HepG2 (cell line): ENCODE data around the gene MAN1A2. TPM values are rescaled to one million over a fixed set of nuclear protein-coding genes. Genes with fewer than 3 reads are reported as not detected.

Experiments
- ATAC-seq: fragments of 200-7000 bp; cut with Tn5 transposase; 3 replicates; pipeline ENCODE4 v1.9.1; 2020; ENCODE audit warnings: mild to moderate bottlenecking, moderate library complexity
- BruUV-seq: library from RNA; stranded (reverse); fragments of 400-500 nt; replicated peaks from 2 replicates; lab custom pipeline; 2021; lab: Mats Ljungman, UMichigan
- CTCF ChIA-PET: fragments of 300-600 bp; formaldehyde crosslinking; extraction: SDS; loops from one replicate; lab custom pipeline; 2021; ENCODE audit warnings: low total read pairs, inconsistent platforms, low intra/inter-chr PET ratio; lab: Yijun Ruan, JAX
- POLR2A ChIA-PET: fragments of 350-600 bp; sonication (Branson Sonifier 250); formaldehyde crosslinking; loops from one replicate; lab custom pipeline; 2020; ENCODE audit warnings: antibody characterized with exemption, inconsistent platforms; lab: Yijun Ruan, JAX
- DNase-seq: peaks from one replicate; pipeline ENCODE4 v3.0.0-alpha.2; 2015; ENCODE audit warnings: low spot score
- FAIRE-seq: peaks from 3 replicates; lab custom pipeline; 2011; peaks lifted over from hg19 to GRCh38; lab: Jason Lieb, UNC
- H2AFZ ChIP-seq: one replicate; pipeline ENCODE4 v1.6.1; 2011; ENCODE audit warnings: low read length, inconsistent platforms
- H3K27ac ChIP-seq: fragments of 300-600 bp; 3 replicates; pipeline ENCODE4 v1.8.0; 2011; ENCODE audit warnings: mixed run types, mild to moderate bottlenecking, mixed read lengths, low read length, inconsistent platforms; ENCODE audit not compliant: insufficient read depth; ENCODE audit errors: extremely low read length
- H3K27me3 ChIP-seq, 2 experiments: fragments of 200-600 bp in 1 of 2; 2 replicates in 1 of 2; 3 replicates in 1 of 2; pipeline versions ENCODE4 v1.6.0 to v1.8.0; 2011; ENCODE audit warnings: low read length in 2 of 2, mild to moderate bottlenecking in 2 of 2, moderate library complexity in 2 of 2, inconsistent platforms in 1 of 2; ENCODE audit not compliant: insufficient read depth in 2 of 2, control insufficient read depth in 1 of 2
- H3K36me3 ChIP-seq, 2 experiments: fragments of 200-600 bp in 1 of 2; replicated peaks in 1 of 2; 2 replicates in 1 of 2; 3 replicates in 1 of 2; pipeline versions ENCODE4 v1.5.1 to v1.8.0; 2011; ENCODE audit warnings: low read length in 2 of 2, inconsistent platforms in 1 of 2; ENCODE audit not compliant: insufficient read depth in 2 of 2, control insufficient read depth in 1 of 2
- H3K4me1 ChIP-seq: 2 replicates; pipeline ENCODE4 v1.5.1; 2012; ENCODE audit warnings: low read length, inconsistent platforms; ENCODE audit not compliant: insufficient read depth
- H3K4me2 ChIP-seq: 2 replicates; pipeline ENCODE4 v1.6.0; 2011; ENCODE audit warnings: low read depth, low read length, inconsistent platforms
- H3K4me3 ChIP-seq, 3 experiments: fragments of 200-600 bp in 1 of 3; sonication (generic), shearing (Covaris generic) in 1 of 3; replicated peaks in 1 of 3; 2 replicates each; pipeline ENCODE4 v1.5.1; 2011 to 2016; ENCODE audit warnings: low read length in 3 of 3, inconsistent platforms in 2 of 3, low read depth in 2 of 3, mild to moderate bottlenecking in 2 of 3, control low read depth in 1 of 3, mixed read lengths in 1 of 3; ENCODE audit not compliant: insufficient read depth in 1 of 3
- H3K79me2 ChIP-seq: one replicate; pipeline ENCODE4 v1.6.1; 2011; ENCODE audit warnings: low read length, inconsistent platforms; ENCODE audit not compliant: insufficient read depth
- H3K9ac ChIP-seq: 2 replicates; pipeline ENCODE4 v1.6.0; 2011; ENCODE audit warnings: mild to moderate bottlenecking, low read depth, low read length, inconsistent platforms; ENCODE audit not compliant: insufficient read depth
- H3K9me3 ChIP-seq: 2 replicates; pipeline ENCODE4 v1.5.1; 2012; ENCODE audit warnings: mild to moderate bottlenecking, low read length
- H4K20me1 ChIP-seq: 2 replicates; pipeline ENCODE4 v1.6.0; 2011; ENCODE audit warnings: inconsistent platforms, mild to moderate bottlenecking, low read length, moderate library complexity; ENCODE audit not compliant: insufficient read depth
- AFF4 ChIP-seq: sonication (generic); formaldehyde crosslinking; IDR thresholded peaks from 2 replicates; pipeline ENCODE4 v1.4.0; 2020; ENCODE audit warnings: missing genetic modification reagents
- BRCA1 ChIP-seq: sonication (generic); formaldehyde crosslinking; IDR thresholded peaks from 2 replicates; pipeline ENCODE4 v1.4.0; 2020; ENCODE audit warnings: missing genetic modification reagents
- HNF4G ChIP-seq, 2 experiments: sonication (generic) in 1 of 2; formaldehyde crosslinking in 1 of 2; IDR thresholded peaks; 2 replicates each; pipeline versions ENCODE4 v1.4.0 to v1.6.1; 2011 to 2020; ENCODE audit warnings: borderline replicate concordance in 2 of 2, low read depth in 2 of 2, mild to moderate bottlenecking in 2 of 2, low read length in 1 of 2, missing genetic modification reagents in 1 of 2, moderate library complexity in 1 of 2
- MEIS2 ChIP-seq: sonication (generic); formaldehyde crosslinking; IDR thresholded peaks from 2 replicates; pipeline ENCODE4 v1.9.0; 2021; ENCODE audit warnings: mild to moderate bottlenecking, missing genetic modification reagents
- ONECUT2 ChIP-seq: sonication (generic); formaldehyde crosslinking; IDR thresholded peaks from 2 replicates; pipeline ENCODE4 v1.4.0; 2020; ENCODE audit warnings: missing genetic modification reagents
- RELA ChIP-seq: sonication (generic); formaldehyde crosslinking; IDR thresholded peaks from 2 replicates; pipeline ENCODE4 v1.4.0; 2020; ENCODE audit warnings: missing genetic modification reagents
- SP140L ChIP-seq: sonication (generic); formaldehyde crosslinking; IDR thresholded peaks from 2 replicates; pipeline ENCODE4 v1.4.0; 2020; ENCODE audit warnings: missing genetic modification reagents, borderline replicate concordance
- SPEN ChIP-seq: sonication (generic); formaldehyde crosslinking; IDR thresholded peaks from 2 replicates; pipeline ENCODE4 v1.5.1; 2020; ENCODE audit warnings: low read depth, mild to moderate bottlenecking, missing genetic modification reagents
- TAF1 ChIP-seq: sonication (generic); formaldehyde crosslinking; IDR thresholded peaks from 2 replicates; pipeline ENCODE4 v1.4.0; 2020; ENCODE audit warnings: missing genetic modification reagents
- TBL1XR1 ChIP-seq: fragments of 150-350 bp; IDR thresholded peaks from 2 replicates; pipeline ENCODE4 v1.6.1; 2014; ENCODE audit warnings: borderline replicate concordance, low read length; ENCODE audit not compliant: partially characterized antibody
- ZNF253 ChIP-seq: sonication (generic); formaldehyde crosslinking; IDR thresholded peaks from 2 replicates; pipeline ENCODE4 v1.8.0; 2022; ENCODE audit warnings: mild to moderate bottlenecking, missing genetic modification reagents, borderline replicate concordance
- WGBS: methylation state at CpG from one replicate; pipeline ENCODE4 v1.1.6; 2017; ENCODE audit warnings: low lambda C conversion rate; 5-methylcytosine and 5-hydroxymethylcytosine counted together
- in situ Hi-C: cut with HindIII; loops from 2 replicates; pipeline ENCODE4 v1.10.0; 2017; ENCODE audit warnings: low pct_unique_long_range_greater_than_20kb; ENCODE audit not compliant: extremely low pct_ligation_motif_present
- intact Hi-C: fragments of 100-400 bp; cut with micrococcal nuclease; formaldehyde crosslinking; loops from one replicate; pipeline ENCODE4 v1.10.0; 2022; ENCODE audit not compliant: unreplicated experiment
- polyA plus RNA-seq, 8 experiments: library from polyadenylated mRNA; depleted of rRNA in 3 of 8; stranded (reverse) in 7 of 8; unstranded in 1 of 8; fragments of >200 nt; fragmentation: Illumina TruSeq in 4 of 8; extraction: Trizol in 4 of 8; gene quantifications; 2 replicates each; pipeline versions ENCODE4 v1.2.1 to v1.2.3, GENCODE V29; 2011 to 2016; ENCODE audit warnings: low read depth in 4 of 8, missing spikeins in 1 of 8, mixed read lengths in 1 of 8; ENCODE audit not compliant: insufficient read depth in 1 of 8
- total RNA-seq, 5 experiments: library from RNA; depleted of rRNA; stranded (reverse); fragments of >200 nt; fragmentation: Illumina TruSeq; extraction: Trizol; gene quantifications; 2 replicates each; pipeline ENCODE4 v1.2.3, GENCODE V29; 2016; ENCODE audit warnings: low read depth in 1 of 5
- TF ChIP-seq, protein P1 (sequence below): sonication (generic); formaldehyde crosslinking; IDR thresholded peaks from 2 replicates; pipeline ENCODE4 v1.5.0; 2020; ENCODE audit warnings: missing genetic modification reagents, mild to moderate bottlenecking, borderline replicate concordance
- TF ChIP-seq, protein P2 (sequence below): sonication (generic); formaldehyde crosslinking; IDR thresholded peaks from 2 replicates; pipeline ENCODE4 v1.8.1; 2023; ENCODE audit warnings: mild to moderate bottlenecking, missing genetic modification reagents
- TF ChIP-seq, protein P3 (sequence below): sonication (generic); formaldehyde crosslinking; IDR thresholded peaks from 2 replicates; pipeline ENCODE4 v1.5.0; 2020; ENCODE audit warnings: mild to moderate bottlenecking, missing genetic modification reagents, borderline replicate concordance

Gene MAN1A2
- total and polyA plus RNA-seq, 2 of the 13 experiments (the other 11 are each of a cell fraction or from before 2014, with no cell fraction given): 8.0 to 19.9 TPM

DNA sequence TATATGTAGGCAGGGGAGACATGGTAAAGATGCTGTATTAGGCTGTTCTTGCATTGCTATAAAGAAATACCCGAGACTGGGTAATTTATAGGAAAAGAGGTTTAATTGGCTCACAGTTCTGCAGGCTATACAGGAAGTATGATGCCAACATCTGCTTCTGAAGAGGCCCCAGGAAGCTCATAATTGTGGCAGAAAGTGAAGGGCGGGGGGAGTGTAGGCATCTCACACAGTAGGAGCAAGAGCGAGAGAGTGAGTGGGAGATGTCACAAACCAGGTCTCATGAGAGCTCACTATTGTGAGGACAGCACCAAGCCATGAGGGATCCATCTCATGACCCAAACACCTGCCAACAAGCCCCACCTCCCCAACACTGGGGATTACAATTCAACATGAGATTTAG is 21.1 kb downstream of the MAN1A2 start:
- intact Hi-C loops (no loop called here), in situ Hi-C loops (no loop called here)
- no peak overlapping the region for H3K9ac ChIP-seq
- peaks cover 32% of the 10 kb centered on the region for H3K79me2 ChIP-seq
- no peak for DNase-seq
- H3K36me3 ChIP-seq: no peaks in the 10 kb centered on the region
- 95% methylated on average over 3 of the region's 3 CpGs for whole genome bisulfite sequencing
- no peaks in the 10 kb centered on the region for H3K27me3 ChIP-seq
- CTCF ChIA-PET: no interaction called here
- no peak overlapping the region for H2AFZ ChIP-seq
- H3K9me3 ChIP-seq: no peaks in the 10 kb centered on the region; the same call in 1 of the 2 replicates
- POLR2A ChIA-PET: no interaction called here
- FAIRE-seq: no peak
- BruUV-seq: no TSS peak
- no peak overlapping the region for H3K27ac ChIP-seq
- H4K20me1 ChIP-seq: peaks cover 3% of the 10 kb centered on the region; the same call in 1 of the 2 replicates
- no peaks in the 10 kb centered on the region for H3K4me1 ChIP-seq
- ATAC-seq: no peak
- no peak overlapping the region for H3K4me3 ChIP-seq
- H3K4me2 ChIP-seq: no peak overlapping the region
- TF ChIP-seq AFF4 (CRISPR knock-in tag) (no peak), SP140L (CRISPR knock-in tag) (no peak), TBL1XR1 (no peak), TAF1 (CRISPR knock-in tag) (no peak), SPEN (CRISPR knock-in tag) (no peak), BRCA1 (no peak), ONECUT2 (CRISPR knock-in tag) (no peak), ZNF253 (CRISPR knock-in tag) (no peak), RELA (no peak), HNF4G (IDR thresholded peaks at IDR 0.05; ENCODE audit: borderline replicate concordance, low read depth, low read length) (no peak), HNF4G (CRISPR knock-in tag; IDR thresholded peaks at IDR 0.05; ENCODE audit: borderline replicate concordance, low read depth) (no peak), MEIS2 (no peak)
- TF ChIP-seq, protein P1, sequence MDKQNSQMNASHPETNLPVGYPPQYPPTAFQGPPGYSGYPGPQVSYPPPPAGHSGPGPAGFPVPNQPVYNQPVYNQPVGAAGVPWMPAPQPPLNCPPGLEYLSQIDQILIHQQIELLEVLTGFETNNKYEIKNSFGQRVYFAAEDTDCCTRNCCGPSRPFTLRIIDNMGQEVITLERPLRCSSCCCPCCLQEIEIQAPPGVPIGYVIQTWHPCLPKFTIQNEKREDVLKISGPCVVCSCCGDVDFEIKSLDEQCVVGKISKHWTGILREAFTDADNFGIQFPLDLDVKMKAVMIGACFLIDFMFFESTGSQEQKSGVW: no peak
- TF ChIP-seq, protein P2, sequence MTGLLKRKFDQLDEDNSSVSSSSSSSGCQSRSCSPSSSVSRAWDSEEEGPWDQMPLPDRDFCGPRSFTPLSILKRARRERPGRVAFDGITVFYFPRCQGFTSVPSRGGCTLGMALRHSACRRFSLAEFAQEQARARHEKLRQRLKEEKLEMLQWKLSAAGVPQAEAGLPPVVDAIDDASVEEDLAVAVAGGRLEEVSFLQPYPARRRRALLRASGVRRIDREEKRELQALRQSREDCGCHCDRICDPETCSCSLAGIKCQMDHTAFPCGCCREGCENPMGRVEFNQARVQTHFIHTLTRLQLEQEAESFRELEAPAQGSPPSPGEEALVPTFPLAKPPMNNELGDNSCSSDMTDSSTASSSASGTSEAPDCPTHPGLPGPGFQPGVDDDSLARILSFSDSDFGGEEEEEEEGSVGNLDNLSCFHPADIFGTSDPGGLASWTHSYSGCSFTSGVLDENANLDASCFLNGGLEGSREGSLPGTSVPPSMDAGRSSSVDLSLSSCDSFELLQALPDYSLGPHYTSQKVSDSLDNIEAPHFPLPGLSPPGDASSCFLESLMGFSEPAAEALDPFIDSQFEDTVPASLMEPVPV (CRISPR knock-in tag): no peak
- TF ChIP-seq, protein P3, sequence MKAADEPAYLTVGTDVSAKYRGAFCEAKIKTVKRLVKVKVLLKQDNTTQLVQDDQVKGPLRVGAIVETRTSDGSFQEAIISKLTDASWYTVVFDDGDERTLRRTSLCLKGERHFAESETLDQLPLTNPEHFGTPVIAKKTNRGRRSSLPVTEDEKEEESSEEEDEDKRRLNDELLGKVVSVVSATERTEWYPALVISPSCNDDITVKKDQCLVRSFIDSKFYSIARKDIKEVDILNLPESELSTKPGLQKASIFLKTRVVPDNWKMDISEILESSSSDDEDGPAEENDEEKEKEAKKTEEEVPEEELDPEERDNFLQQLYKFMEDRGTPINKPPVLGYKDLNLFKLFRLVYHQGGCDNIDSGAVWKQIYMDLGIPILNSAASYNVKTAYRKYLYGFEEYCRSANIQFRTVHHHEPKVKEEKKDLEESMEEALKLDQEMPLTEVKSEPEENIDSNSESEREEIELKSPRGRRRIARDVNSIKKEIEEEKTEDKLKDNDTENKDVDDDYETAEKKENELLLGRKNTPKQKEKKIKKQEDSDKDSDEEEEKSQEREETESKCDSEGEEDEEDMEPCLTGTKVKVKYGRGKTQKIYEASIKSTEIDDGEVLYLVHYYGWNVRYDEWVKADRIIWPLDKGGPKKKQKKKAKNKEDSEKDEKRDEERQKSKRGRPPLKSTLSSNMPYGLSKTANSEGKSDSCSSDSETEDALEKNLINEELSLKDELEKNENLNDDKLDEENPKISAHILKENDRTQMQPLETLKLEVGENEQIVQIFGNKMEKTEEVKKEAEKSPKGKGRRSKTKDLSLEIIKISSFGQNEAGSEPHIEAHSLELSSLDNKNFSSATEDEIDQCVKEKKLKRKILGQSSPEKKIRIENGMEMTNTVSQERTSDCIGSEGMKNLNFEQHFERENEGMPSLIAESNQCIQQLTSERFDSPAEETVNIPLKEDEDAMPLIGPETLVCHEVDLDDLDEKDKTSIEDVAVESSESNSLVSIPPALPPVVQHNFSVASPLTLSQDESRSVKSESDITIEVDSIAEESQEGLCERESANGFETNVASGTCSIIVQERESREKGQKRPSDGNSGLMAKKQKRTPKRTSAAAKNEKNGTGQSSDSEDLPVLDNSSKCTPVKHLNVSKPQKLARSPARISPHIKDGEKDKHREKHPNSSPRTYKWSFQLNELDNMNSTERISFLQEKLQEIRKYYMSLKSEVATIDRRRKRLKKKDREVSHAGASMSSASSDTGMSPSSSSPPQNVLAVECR (CRISPR knock-in tag): no peak
